Stimulated activated CD4-positive, alpha-beta T cell treated with anti-CD3 and anti-CD28 coated beads, Interleukin-12 subunit alpha, Interleukin-12 subunit beta, amount 100 ng/mL, for 24 hours (primary cell): ENCODE data around the gene RELN.
"Not testable (repeated sequence)": the region's sequence is repeated elsewhere in the genome, so short reads cannot be mapped to it uniquely, and the experiment has no call there.

Experiments used
- DNase-seq, 2 experiments: peaks; one replicate each; pipeline ENCODE4 v3.0.0-alpha.2; 2020; ENCODE audit warnings: low read depth in 2 of 2

Gene RELN

GRCh38 chr7:103499976-103500375 is 489.5 kb downstream of the RELN start:
- no peak for DNase-seq

DNA sequence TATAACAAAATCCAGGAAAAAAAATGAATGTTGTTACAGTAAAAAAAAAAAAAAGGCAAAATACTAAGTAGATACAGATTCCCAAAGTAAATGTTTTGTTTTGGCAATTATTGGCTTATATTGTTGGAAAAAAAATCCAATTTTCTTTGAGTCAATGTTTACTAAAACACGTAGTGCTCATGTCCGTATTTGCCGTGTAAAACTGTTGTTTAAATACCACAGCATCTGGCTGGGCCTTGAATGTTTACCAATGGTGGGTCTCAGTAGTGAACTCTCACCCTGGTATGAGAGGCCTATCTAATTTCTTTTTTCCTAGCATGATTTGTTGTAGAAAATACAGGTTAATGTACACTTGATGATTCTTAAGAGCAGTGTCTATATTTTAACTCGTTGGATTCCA is 502.0 kb downstream of the RELN start:
- DNase-seq: no peak

DNA sequence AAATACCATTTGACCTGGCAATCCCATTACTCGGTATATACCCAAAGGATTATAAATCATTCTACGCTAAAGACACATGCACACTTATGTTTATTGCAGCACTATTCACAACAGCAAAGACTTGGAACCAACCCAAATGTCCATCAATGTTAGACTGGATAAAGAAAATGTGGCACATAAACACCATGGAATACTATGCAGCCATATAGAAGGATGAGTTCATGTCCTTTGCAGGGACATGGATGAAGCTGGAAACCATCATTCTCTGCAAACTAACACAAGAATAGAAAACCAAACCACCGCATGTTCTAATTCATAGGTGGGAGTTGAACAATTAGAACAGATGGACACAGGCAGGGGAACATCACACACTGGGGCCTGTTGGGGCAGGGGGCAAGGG is 502.6 kb downstream of the RELN start:
- DNase-seq: not testable (repeated sequence)

GRCh38 chr7:103480771-103481170 is 508.7 kb downstream of the RELN start:
- no peak for DNase-seq

DNA sequence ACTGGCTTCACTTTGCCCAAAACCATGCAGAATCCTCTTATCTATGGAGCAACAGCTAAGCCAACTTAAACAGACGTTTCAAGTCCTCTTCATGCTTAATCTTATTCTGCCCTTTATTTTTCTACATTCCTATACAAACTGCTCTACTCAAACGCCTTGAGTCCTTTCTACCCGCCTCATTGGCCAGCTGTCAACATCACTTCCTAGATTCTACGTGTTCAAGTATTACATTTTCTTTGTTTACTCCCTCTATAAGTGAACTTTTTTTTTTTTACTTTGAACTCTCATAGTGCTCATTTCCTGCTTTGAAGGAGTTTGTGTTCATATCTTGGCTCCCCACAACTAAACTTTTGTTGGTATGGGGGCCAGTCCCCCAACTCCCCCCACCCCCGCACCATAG is 514.5 kb downstream of the RELN start:
- no peak for DNase-seq

DNA sequence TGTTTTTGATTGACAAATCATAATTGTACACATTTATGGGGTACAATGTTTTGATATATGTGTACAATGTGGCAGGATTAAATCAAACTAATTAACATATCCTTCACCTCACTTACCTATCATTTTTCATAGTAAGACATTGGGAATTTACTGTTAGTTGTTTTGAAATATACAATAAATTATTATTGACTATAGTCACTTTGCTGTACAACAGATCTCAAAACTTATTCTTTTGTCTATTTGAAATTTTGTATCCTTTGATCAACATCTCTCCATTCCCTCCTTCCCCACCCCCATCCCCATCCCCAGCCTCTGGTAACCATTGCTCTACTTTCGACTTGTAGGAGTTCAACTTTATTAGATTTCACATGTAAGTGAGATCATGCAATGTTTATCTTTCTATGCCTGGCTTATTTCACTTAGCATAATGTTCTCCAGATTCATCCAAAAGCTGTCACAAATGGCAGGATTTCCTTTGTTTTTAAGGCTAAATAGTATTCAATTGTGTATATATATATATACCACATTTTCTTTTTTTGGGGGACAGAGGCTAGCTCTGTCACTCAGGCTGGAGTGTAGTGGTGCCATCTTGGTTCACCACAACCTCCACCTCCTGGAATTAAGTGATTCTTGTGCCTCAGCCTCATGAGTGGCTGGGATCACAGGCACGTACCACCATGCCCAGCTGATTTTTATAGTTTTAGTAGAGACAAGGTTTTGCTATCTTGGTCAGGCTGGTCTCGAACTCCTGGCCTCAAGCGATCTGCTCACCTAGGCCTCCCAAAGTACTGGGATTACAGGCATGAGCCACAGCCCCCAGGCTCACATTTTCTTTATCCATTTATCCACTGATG is 520.1 kb downstream of the RELN start:
- no peak for DNase-seq

- DNase-seq: no peak
These were observed 522.6 kb downstream of the RELN start for GRCh38 chr7:103466814-103467213.

DNA sequence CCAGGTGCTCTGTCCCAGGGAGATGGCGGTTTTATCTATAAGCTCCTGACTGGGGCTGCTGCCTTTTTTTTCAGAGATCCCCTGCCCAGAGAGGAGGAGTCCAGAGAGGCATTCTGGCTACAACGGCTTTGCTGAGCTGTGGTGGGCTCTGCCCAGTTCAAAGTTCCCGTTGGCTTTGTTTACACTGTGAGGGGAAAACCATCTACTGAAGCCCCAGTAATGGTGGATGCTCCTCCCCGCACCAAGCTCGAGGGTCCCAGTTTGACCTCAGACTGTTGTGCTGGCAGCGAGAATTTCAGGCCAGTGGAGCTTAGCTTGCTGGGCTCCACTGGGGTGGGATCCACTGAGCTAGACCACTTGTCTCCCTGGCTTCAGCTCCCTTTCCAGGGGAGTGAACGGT is 527.1 kb downstream of the RELN start:
- no peak for DNase-seq

- peak; percentile 14 to 35 for DNase-seq
These were observed 542.1 kb downstream of the RELN start for GRCh38 chr7:103447073-103447960.

DNA sequence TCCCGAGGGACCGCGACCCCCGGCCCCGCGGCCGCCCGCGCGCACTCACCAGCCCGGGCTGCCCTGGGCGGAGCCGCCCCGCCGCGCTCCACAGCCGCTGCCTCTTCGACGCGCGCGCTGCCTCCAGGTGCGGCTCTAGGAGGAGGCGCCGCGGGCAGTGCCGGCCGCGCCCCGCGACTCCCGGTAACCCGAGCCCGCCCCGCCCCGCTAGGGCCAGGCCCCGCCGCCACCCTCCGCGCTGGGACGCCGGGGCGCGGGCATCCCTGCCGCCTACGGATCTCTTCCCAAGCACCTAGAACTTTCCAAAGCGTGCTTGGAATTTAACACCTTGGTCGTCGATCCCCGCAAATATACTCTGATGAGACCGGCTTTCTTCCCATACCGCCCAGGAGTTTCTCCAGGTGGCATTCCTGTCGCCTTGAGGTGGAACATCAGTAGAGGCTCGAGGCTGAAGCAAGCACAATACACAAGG is 543.4 kb downstream of the RELN start, which contains the start of gene SLC26A5:
Gene SLC26A5 (minus strand): TSS at position 159 of the 472 bp plus-strand sequence. CDS start 24,693 bp downstream, outside the sequence.
- DNase-seq: peak in 1 of 2 experiments; percentile 18

DNA sequence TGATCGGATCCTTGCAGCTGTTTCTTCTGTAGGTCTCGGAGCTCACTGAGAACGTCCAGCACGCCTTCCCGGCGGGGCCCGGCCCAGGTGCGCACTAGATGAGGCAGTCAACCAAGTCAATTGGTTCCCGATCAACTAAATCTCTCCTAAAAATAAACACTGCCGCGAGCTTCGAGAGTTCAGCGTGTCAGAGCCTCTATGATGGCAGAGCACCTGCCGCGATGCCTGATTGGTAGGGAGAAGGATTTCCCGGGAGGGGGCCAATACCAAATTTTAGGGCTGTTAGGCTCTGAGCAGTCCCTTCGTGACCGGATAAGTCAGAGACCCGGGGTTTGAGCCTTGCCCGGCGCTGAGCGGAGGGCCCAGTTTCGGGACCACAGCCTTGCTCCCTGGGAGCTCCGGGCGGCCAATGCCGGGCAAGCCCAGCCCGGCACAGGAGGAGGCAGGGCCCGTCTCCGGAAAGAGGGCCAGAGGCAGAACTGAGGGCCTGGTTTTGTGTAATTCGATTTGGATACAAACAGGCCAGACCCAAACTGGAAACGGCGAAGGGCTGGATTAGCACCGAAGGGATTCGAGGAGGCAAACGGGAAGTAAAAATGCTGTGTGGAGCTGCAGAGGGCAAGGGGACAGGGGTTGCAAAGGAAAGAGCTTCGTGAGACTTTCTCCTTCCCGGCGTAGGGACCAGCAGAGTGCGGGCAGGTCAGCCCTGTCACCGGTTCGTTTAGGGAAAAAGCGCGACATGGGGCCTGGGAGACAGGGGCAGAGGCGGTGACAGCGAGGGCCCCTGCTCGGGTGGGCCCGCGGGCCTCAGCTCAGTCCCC is 544.0 kb downstream of the RELN start:
- no peak for DNase-seq

DNA sequence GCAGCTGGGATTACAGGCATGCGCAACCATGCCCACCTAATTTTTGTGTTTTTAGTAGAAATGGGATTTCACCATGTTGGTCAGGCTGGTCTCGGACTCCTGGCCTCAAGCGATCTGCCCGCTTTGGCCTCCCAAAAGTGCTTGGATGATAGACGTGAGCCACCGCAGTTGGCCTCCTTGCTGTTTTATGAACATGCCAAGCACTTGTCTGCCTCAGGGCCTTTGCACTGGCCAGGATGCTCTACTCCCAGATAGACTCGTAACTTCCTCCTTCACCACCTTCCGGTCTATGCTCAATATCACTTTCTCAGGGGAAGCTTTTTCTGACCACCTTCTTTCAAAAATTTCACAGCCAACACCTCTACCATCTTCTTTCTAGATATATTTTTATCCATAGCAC is 549.8 kb downstream of the RELN start:
- no peak for DNase-seq

DNA sequence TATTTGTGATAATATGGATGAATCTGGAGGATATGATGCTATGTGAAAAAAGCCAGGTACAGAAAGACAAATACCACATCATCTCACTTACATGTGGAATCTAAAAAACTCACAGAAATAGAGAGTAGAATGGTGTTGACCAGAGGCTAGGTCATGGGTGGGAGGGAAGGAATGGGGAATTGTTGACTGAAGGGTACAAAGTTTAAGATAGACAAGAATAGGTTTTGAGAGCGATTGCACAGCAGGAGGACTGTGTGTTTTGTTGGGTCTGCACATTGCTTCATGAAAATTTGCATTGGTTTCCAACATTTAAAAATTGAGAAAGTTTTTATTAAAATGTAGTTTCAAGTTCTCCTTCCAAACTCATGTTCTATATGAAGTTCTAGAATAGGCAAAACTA is 551.8 kb downstream of the RELN start:
- DNase-seq: no peak

DNA sequence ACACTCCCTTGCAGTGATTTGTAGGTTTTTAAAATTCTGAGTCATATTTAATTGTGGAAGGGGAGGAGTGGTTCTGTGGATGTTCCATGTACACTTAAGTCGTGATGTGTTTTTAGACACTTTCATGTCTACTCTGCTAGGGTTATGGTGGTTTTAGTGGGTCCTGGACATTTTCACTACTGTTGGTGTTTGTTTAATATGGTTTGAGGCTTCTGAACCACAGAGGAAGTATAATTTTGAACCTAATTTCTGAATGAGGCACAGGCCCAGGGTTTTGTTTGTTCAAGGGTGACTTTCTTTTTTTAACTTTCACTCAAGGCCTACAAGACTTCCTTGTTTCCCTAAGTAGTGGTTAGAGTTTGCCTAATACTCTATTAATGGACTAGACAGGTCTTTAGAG is 556.7 kb downstream of the RELN start:
- DNase-seq: no peak

DNA sequence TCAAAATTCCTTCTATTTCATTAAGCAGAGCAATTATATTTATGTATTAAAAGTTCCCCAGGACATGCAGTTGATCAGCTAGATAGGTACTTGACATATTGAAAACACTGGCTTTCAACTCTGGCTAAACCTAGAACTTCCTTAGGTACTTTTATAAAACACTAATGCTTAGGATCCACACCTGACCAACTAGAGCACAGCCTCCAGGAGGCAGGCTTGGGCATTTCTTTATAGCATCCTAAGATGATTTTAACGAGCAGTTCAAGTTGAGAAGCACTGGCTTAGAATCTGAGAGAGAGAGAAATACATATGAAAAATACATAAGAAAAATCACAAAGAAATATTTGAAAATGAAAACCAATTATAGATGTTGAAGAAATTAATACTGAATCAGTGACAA is 564.3 kb downstream of the RELN start:
- no peak for DNase-seq

GRCh38 chr7:103423467-103424179 is 565.8 kb downstream of the RELN start:
- no peak for DNase-seq
